OCI-M1 (cell line): Measurements from ENCODE around the gene CES5A.
"Not testable (repeated sequence)": the region's sequence is repeated elsewhere in the genome, so short reads cannot be mapped to it uniquely, and the experiment has no call there.

Experiments
- DNase-seq: peaks from one replicate; lab custom pipeline; 2025; lab: John Stamatoyannopoulos, UW

CES5A gene, protein sequence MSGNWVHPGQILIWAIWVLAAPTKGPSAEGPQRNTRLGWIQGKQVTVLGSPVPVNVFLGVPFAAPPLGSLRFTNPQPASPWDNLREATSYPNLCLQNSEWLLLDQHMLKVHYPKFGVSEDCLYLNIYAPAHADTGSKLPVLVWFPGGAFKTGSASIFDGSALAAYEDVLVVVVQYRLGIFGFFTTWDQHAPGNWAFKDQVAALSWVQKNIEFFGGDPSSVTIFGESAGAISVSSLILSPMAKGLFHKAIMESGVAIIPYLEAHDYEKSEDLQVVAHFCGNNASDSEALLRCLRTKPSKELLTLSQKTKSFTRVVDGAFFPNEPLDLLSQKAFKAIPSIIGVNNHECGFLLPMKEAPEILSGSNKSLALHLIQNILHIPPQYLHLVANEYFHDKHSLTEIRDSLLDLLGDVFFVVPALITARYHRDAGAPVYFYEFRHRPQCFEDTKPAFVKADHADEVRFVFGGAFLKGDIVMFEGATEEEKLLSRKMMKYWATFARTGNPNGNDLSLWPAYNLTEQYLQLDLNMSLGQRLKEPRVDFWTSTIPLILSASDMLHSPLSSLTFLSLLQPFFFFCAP

DNA sequence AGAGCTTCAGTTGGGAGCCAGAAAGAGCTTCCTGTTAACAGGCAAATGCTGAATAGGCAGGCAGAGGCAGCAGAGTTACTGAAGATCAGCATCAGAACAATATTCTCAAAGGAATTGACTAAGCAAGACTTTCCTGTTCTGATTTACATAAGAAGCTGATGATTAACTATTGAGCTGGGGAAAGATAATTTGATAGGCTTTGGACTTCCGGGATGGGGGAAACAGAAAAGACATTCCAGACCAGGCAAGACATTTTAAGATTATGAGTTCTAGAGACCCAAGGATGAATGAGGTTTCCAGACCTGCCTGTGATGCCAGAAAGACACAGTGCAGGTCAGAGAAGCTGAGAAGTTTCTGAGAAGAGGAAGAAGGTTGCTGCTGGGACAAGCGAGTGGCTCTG lies at the start of gene CES5A:
Gene CES5A, minus strand, starts transcription at position 101 of the 400 bp plus-strand sequence. CDS start 152 bp downstream, outside the sequence.
- no peak for DNase-seq

DNA sequence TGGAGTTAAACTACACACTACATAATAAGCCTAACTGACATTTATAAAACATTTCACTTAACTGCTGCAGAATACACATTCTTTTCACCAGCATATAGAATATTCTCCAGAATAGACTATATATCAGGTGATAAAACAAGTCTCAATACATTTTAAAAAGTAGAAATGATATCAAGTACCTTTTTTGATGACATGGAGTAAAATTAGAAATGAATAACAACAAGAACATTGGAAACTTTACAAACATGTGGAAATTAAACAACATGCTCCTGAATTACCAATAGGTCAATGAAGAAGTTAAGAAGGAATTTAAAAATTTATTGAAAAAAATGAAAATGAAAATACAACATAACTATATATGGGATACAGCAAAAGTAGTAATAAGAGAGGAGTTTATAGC lies 47.5 kb upstream of the CES5A start:
- no peak for DNase-seq

DNA sequence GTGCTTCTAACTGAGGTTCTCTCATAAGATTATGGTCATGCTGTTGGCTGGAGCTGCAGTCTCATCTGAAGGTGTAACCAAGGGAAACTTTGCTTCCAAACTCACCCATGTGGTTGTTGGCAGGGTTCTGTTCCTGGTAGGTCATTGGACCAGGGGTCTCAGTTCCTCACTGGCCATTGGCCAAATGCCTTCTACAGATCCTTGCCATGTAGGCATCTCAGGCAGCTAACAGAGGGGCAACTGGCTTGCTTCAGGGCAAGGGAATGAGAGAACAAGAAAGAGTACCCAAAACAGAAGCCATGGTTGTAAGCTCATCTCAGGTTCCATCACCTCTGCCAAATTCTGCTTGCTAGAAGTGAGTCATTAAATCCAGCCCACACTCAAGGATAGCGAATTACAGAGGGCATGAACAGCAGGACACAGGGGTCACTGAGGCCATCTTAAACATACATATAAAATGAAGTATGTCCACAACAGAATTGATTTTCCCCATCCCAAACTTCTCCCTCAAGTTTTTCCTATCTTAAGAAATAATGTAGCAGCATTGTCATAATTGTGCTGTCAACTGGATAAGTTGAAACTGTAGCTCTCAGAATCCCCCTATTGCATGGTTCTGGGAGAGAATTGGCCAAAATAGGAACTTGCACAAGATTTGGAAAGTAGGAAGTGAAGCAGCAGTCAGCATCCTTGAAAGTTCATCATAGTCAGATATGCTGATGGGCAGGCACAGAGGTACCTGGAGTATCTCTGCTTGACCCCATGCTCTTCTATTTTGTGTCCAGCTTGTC lies 42.4 kb upstream of the CES5A start:
- no peak for DNase-seq

DNA sequence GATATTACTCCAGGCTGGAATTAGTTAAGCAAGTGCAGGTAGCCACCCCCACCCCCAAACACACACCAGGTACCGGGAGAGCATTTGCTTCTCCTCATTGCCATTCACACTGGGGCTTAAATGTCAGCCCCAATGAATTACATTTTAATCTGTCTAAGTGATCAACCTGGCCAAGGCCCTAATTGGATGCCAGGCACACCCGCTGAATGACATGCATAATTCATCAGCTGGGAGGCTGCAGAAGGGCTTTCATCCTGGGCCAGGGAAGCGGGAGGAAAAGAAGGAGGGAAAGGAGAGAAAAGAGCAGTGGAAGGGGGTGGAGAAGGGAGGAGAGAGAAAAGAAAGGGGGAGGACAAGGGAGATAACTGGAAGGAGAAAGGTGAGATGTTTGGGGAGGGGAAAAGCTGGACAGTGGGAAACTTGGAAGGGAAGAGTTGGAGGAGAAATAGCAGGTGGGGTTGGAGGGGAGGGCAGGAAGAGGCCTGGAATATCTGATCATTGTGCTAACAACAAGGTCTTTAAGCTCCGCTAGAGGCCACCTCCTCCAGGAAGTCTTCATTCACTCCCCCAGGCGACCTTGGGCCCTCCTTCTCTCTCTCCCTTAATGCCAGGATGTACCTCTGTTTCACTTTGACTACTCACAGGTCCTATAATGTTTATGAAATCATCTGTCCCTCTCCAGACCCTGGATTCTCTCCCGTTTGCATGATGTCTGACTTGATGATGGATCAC lies 40.1 kb upstream of the CES5A start:
- no peak for DNase-seq

DNA sequence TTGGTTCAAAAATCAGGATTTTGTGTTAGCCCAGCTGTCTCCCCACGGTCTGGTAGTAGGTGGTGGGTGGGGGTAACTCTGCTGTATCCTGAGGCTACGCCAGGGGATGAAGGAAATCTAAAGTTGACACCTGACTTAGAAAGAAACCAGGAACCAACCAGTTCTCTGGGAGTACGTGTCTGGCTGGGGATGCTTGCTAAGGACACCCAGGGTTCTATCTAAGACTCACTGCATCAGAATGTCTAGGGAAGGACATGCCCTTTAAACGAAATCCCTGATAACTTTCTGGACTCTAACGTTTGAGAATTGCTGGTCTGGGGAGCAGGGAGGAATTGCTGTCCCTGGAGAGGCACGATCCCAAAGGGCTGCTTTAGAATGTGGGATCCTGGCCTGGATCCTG lies 39.2 kb upstream of the CES5A start:
- no peak for DNase-seq

DNA sequence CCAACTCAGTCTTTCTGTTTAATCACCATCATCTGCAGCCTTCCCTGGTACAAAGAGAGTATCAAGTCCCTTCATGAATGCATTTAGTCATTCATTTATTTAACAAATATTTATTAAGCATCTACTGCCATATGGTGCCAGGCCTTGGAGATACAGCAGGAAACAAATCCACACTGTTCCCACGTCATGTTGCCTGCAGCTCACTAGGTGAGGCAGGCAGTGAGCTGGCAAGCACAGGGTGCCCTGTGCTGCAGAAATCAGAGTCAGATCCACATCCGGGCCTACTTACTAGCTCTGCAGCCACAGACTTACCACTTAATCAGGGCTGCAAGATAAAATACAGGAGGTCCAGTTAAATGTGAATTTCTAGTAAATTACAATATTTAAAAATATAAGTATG lies 38.5 kb upstream of the CES5A start:
- no peak for DNase-seq

DNA sequence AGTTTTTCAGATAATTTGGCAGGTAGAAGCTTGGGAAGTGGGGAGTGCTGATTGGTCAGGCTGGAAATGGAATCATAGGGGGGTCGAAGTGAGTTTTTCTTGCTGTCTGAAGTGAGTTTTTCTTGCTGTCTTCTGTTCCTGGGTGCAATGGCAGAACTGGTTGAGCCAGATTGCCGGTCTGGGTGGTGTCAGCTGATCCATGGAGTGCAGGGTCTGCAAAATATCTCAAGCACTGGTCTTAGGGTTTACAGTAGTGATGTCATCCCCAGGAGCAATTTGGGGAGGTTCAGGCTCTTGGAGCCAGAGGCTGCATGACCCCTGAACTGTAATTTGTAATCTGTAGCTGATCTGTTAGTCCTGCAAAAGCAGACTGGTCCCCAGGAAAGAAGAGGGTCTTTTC lies 37.9 kb upstream of the CES5A start:
- DNase-seq: not testable (repeated sequence)

DNA sequence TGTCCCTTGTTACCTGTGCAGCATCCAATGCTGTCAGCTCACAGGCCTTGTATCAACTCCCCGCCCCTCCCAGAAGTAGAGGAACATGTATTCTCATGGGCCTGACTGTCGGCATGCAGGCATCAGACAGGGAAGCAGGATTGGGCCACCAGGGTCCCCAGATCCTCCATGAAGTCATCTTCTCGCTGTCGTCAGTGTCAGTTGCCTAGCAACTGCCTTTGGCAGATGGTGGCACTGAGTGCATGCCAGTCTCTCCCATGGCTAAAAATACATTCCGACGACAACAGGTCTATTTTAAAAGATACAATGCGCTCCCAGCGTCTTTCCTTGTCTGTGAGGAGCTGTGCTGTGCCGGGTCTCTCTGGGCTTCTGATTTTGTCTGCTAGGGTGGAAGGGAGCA lies 36.8 kb upstream of the CES5A start:
- DNase-seq: no peak

DNA sequence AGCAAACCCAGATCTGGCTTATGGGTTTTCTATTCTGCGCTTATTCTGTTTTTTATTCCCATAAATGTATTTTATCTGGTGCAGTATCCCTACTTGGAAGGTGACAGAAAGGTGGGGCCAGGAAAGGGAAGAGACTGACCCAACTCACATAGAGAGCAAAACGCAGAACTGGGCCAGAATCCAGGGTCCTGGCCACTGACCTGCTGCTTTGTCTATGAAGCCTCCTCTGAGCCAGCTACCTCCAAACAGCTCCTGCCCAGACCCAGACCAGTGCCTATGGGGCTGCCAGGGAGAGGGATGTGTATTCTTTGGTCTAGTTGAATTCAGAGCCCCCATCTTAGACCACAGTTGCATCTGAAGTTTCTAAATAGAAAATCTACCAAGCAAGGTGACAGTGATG lies 36.4 kb upstream of the CES5A start:
- no peak for DNase-seq

DNA sequence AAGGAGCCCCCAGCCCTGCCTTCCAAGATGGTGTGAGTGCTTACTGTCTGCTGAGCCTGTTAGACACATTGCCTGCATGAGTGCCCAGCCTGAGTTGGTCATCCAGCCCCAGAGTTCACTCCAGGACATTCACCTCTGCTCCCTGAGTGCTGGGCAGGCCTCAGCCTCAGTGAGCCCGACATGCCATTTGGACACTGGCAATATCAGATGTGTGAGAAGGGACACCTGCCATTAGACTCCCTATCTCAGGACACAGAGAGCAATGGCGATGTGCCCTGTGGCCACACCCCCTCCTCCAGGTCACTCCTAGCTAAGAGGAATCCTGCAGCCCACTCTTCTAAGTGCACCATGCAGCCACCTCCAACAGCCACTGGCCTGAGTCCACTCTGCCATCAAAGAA lies 34.7 kb upstream of the CES5A start:
- DNase-seq: no peak

DNA sequence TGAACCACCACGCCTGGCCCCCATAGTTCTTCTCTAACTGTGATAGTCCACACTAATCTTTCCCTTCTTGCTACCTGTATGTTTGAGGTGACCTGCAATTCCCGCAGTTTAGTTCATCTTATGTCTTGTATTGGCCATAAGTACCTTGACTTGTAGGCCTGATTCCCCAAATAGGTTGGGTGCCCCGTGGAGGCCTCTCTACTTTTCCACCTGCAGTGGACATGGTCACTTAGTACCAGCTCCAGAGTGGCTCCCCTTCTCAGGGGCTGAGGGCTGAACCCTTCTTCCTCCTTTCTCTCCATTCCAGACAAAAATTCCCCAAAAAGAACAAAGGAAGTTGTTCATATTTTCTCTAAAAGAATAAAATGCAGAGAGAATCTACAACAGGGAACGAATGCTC lies 33.5 kb upstream of the CES5A start:
- DNase-seq: no peak

DNA sequence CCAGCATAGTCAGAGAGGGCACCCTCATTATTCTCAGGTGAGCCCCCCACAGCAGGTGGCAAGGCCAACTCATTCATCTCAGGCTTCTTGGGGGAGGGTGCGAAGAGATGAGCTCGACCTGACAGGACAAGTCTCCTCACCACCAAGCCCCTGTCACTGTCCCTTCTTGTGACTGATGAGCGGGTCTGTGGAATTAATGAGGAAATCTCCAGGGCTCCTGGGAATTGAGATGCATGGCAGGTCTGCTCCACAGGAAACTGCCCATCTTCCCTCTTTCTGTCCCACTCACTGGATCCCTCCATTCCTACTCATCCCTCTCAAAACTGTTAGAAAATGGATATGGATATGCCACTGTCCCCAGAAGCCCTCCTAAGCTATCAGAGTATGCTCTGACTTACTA lies 32.5 kb upstream of the CES5A start:
- DNase-seq: no peak

DNA sequence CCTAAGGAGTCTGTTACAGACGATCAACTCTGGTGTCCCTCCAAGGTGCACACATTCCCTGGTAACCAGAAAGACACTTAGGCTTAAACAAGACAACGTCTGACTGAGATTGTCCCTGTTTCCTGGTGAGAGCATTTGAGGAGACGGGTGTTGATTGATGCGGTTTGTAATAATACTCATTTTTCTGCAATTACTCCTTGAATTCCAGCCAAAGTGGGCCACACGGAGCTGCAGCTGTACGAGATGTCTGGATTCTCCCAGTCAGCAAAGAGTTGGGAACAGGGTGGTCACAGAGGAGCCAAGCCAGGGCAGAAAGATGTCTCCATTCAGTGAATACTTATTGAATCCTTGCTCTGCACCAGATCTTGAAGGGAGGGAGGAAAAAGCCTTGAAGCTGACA lies 30.9 kb upstream of the CES5A start:
- DNase-seq: no peak

DNA sequence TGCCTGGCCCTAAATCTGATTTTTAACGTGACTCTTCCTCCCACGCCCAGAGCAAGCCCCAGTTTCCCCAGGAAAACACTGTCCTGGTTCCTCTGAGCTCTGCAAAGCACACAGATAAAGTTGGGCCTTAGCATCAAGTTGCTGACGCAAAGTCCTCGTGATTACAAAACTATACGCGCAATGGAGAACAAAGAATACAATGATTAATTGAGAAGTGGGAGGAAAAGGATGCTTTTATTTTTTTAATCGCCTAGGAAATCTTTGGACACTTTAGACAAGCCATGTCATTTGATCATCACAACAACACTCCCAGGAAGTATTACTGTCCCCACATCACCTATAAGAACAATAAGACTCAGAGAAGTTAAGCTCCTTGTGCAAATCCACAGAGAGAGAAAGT lies 30.5 kb upstream of the CES5A start:
- no peak for DNase-seq

DNA sequence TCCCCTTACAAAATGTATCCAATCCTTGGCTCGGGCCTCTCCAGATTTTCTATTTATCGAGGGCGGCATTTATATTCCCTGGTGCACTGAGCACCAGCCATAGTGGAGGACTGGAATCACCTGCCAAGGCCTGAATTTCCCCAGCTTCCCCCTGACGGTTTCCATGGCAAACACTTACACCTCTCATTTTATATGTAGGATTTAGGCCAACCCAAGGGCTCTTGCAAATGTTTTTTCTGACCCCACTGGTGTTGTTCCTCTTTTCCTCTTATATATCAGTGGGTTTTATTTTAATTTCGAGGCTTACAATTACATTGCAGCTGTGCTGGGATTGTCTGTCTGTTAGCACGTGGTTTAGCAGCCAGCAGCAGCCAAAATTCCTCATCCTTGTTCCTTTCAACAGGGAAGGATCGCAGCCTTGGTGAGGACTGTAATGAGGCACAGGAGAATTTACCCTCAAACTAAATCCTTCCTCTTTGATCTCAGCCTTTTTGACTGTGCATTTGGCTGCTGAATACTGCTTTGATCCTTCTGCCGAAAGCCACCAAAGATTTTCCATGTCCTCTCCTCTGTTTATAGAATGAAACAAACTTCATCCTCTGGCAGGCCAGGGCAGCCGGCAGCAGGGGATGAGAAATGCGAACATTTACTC lies 26.5 kb upstream of the CES5A start:
- no peak for DNase-seq

DNA sequence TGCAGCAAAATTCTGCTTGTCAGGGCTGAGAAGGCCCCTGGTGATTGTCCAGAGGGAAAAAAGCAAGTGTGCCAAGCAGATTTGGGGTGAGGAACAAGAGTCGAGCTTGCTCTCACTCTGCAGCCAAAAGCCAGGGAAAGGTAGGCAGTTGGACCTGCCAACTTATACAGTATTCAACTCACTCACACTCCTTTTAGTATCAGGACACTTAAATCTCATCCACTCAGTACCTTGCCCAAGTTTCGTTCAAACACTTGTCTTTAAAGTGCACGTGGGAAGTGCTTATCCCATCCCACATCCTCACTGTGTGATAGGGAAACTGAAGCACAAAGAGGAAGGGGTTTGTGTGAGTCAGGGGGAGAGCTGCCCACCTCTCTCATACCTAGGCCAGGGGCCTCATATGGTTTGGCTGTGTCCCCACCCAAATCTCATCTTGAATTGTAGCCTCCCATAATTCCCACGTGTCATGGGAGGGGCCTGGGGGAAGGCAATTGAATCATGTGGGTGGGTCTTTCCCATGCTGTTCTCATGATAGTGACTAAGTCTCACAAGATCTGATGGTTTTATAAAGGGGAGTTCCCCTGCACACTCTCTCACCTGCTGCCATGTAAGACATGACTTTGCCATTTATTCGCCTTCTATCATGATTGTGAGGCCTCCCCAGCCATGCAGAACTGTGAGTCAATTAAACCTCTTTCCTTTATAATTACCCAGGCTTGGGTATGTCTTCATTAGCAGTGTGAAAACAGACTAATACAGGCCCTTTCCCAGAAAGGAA lies 25.6 kb upstream of the CES5A start:
- no peak for DNase-seq

DNA sequence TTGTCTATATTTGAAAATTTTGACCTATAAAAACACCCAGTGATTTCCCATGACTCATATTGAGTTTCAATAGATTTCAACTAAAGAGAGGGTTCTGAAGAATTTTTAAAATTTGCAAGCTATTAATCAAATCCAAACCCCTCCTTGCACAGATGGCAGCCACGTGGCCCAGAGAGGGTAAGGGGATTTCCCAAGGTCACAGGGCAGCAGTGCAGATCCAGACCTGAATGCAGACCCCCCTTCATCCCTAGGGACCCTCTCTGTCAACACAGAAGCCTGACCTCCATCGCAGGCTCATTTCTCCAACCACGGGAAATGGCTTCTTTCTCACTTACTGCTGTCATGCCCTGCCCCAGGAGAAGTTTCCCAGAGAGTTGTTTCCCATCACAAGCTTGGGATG lies 24.7 kb upstream of the CES5A start:
- no peak for DNase-seq

DNA sequence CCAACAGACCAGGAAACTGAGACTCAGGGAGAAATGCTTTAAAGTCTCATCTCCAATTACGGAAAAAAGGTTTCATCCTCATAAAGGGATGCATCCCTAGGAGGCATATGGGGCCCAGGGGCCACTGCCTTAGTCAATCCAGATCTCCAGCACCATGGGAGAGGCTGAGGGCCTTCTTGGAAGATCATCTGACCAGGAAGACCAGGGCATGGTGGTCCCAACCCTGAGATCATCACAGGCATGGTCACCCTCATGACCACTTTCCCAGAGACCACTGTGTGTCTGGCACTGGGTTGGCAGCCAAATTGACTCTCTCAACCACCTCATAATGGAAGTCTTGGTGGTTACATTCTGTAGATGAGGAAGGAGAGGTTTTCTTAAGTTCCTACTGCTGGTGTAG lies 23.4 kb upstream of the CES5A start:
- no peak for DNase-seq

DNA sequence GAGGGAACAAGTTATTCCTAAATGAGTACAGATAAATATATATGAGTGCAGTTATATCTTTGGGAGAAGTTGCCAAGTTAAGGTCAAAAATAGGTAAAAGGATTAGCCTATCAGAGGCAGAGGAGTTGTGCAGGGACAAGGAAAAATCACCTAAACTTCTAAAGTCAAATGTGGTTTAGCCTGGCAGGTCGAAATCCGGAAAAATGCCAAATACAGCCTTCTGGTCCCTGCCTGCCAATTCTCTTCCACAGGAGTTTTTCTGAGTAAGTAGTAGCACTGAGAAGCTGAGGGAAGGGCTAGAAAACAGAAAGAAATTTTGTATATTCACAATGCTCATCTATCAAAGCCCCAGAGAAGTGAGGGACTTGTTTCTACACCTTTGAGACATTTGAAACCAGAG lies 17.6 kb upstream of the CES5A start:
- no peak for DNase-seq

DNA sequence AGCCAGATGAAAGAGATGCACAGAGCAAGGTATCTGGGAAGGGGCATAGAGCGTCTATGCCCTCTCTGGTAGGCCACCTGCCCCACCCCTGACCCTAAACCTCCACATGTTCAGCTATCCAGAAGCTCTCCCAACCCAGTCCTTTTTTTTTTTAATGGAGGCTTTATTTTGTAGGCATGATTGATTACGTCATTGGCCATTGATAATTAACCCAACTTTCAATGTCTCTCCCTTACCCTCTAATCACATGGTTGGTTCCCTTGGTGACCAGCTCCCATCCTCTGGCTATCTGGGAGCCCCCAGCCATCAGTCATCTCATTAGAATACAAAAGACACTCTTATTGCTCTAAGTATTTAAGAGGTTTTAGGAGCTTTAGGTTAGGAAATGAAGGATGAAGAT lies 14.3 kb upstream of the CES5A start:
- DNase-seq: no peak

DNA sequence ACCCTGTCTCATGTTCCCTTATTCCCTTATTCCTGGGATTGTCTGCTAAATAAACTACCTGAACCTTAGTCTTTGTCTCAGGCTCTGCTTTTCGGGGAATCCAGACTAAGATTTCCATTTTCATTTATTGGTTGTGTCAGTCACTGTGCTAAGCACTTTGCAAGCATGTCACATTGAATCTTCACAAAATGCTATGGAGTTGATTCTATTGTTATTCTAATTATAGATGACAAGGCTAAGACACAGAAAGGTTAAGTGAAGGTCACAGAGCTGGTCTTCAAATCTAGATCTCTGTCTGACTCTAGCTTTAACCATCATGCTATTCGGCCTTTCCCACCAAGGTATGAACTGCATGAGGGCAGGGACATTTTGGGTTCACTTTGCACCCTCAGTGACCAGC lies 13.4 kb upstream of the CES5A start:
- no peak for DNase-seq
